ENCODE results near the gene AVPR1B.

Gene AVPR1B, protein sequence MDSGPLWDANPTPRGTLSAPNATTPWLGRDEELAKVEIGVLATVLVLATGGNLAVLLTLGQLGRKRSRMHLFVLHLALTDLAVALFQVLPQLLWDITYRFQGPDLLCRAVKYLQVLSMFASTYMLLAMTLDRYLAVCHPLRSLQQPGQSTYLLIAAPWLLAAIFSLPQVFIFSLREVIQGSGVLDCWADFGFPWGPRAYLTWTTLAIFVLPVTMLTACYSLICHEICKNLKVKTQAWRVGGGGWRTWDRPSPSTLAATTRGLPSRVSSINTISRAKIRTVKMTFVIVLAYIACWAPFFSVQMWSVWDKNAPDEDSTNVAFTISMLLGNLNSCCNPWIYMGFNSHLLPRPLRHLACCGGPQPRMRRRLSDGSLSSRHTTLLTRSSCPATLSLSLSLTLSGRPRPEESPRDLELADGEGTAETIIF

DNA sequence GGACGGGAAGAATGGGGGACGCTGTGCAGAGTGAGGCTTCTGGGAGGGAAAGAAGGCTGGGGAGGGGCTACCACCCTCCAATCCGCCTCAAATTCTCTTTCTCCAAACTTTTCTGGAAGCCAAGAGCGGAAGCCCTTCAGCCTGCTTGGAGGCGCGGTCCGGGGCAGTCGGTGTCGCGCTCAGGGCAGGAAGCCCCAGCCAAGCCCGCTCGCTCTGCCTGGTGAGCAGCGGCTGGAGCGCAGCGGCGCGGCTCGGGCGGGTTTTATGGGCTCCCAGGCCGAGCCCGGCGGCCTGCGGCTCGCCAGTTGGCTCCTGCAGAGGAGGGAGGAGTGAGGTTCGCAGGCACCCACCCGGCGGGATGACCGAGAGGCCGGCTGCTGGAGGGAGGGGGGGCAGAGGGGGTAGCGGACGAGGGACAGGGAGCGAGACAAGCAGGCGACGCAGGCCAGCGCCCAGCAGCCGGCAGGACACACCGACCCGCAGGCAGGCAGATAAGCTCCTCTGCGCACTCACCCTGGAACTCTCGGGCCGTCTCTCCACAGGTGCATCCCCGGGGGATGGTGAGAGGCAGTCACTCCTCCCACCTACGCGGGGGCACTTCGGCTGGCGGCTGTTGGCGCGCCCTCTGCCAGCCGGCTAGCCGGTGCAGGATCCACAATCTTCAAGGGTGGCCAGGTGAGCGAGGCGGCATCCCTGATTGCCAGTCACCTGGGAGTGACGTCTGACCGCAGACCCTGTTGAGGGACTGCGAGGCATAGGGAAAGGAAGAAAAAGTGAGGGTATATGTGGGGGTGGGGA is at the start of gene AVPR1B:
AVPR1B (minus strand) TSS at position 238 of the 798 bp plus-strand sequence. CDS start 498 bp downstream, outside the sequence.
- in situ Hi-C loops (cut with HindIII; ENCODE audit: low sequenced_read_pairs), result loop anchor here (25.0 kb wide), 1 partner anchor 205 kb away; no protein-coding TSS in a partner anchor

DNA sequence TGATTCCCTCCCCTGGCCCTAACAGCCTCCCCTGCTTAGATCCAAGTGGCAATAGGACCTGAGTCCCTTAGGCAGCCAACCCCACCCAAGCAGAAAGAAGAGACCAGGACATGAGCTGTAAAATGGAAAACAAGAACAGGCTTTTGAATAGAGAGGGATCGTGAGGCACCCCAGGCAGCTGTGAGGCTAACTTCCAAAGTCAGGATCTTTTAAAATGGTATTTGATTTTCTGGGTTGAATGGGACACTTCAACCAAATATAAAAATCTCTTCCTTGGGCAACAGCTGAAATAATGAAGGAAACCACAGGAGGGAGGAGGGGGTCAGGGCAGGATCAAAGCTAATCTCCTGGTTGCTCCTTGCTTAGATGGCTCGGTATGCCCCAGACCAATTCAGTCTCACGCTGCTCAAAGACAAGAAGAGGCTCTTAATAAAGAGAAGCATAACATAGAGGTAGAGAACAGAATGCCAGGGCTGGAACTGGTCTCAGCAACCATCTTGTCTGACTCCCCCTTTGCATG is 28.6 kb upstream of the AVPR1B start:
- in situ Hi-C loops (cut with HindIII; ENCODE audit: low sequenced_read_pairs), result no loop called here

DNA sequence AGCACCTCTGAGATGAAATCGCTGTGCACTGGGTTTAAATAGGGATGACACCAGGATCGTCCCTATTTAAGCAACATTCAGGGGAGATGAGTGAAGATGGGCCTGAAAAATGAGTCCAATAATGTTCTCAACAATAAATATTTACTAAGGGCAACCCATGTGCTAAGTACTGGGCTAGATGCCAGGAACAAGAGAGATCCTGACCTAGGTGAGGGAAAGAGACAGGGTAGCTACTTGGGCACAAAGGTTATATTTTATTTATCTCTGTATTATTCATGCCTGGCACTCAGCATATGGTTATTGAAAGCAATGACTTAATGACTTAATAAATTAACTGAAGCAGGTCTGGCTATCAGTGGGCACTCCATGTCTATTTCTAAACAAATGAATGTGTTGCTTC is 27.4 kb upstream of the AVPR1B start:
- in situ Hi-C loops (cut with HindIII; ENCODE audit: low sequenced_read_pairs), result no loop called here

DNA sequence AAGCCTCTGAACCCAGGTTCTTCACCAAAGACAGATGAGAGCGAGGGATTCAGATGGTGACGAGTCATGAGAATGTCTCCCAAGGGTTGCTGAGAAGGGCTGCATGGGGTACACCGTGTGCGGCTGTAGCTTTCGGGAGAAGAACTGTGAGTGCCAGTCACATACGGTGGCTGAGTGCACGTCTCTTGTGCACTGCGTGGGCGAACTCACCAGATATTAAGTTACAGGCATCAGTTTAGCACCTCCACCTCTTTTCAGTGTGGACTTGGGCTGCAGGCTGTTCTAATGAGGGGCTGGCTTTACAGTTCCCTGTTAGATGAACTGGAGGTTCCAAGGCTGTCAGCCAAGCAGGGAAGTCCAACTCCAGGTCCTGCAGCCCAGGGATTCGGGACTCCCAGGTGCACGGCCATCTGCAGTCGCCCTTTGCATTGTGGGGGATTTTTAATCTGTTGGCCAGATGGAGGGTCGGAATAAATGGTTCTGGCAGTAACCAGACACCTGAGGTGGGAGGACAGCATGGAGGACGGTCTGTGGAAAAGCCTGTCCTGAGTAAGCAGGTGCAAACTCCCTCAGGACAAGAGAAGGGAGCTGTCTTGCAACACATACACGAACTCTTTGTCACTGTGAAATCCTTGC is 26.5 kb upstream of the AVPR1B start:
- in situ Hi-C loops (cut with HindIII; ENCODE audit: low sequenced_read_pairs), result no loop called here

DNA sequence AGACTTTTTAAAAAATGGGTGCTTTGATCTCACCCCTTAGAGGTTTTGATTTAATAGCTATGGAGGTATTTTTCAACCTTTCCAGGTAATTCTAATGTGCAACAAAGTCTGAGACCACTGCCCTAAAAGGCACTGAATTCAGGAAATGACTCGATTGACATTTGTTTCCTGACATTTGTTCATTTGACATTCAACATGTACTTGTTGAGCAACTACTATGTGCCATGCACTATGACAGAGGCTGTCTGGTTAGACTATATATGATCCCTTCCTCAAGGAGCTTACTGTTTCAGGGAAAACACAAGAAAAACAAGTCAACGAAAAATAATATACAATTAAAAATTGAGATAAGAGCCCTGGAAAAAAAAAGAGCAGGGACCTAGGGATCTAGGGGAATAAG is 25.6 kb upstream of the AVPR1B start:
- in situ Hi-C loops (cut with HindIII; ENCODE audit: low sequenced_read_pairs), result no loop called here

DNA sequence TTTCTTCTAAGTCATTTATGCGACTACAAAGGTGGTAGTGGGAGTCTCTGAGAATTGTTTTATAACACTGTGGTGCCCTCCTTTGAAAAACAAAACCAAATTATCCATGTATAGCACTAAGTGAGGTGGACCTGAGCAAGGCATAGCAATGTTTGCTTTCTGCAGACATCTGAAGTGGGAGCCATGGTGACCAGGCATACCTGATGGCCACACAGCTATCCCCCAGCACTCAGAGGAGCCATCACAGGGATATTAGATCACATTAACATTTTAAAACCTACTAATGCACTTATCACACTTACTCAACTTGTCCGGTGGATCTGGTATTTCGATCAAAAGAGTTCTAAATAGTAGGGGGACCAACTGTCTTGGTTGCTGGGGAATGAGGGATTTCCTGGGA is 24.8 kb upstream of the AVPR1B start:
- in situ Hi-C loops (cut with HindIII; ENCODE audit: low sequenced_read_pairs), result no loop called here

DNA sequence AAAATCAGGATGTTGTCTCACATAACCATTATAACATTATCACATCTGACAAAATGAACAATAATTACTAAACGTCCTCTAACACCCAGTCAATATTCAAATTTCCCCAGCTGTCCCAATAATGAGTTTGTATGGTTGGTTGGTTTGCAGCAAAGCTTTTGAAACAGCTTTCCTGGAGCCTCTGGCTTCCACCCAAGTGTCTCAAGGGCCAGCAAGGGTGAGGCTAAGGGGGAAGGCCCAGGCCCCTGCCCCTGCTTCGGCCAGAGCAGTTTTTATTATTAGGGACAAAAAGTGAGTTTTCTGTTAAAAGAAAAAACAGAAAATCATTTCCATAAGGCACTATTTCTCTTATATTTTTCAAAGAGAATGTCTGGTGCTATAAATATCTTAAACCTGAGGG is 19.1 kb upstream of the AVPR1B start:
- in situ Hi-C loops (cut with HindIII; ENCODE audit: low sequenced_read_pairs), result no loop called here

DNA sequence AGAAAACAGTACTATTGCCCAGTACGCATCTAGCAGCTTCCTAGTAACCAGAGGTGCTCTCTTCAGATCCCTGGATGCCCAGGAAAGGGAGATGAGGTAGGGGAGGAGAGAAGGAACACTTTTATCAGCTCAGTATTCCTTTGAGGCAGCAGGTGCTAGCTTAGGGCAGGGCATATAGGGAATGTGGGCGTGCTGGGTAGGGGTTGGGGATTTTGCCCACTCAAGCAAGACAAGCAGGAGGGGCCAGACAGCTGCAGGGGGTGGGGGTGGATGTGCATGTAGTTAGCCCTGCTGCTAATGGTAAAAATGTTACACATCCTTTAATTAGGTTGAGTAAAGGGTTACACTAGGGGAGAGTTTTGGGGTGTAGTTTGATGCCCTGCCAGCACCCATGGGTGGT is 18.1 kb upstream of the AVPR1B start:
- in situ Hi-C loops (cut with HindIII; ENCODE audit: low sequenced_read_pairs), result no loop called here

DNA sequence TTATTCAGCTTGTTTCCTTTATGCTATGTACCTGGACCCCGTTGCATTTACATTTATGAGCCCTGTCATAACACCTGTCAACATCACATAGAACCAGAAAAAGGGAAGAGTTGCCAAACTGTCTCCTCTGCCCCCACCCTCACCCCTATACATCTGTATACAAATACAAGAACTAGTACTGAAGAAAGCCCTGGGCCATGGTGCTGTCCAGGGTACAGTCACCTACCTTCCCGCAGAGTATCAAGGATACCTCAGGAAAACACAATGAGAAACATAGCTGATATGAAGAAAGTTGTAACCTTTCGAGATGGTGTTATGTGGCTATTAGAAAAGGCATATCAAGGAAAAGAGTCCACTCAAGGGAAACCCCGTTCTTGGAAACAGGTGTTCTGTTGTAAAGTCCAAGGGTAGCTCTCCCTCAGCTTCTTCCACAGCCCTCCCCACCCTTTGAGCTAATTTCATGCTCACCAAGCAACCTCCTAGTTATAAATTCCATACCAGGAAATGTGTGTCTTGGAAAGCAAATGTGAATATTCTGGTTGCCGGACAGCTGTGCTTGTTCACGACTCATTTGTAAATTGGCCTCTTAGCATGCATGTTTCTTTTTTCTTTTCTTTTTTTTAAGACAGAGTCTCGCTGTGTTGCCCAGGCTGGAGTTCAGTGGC is 16.7 kb upstream of the AVPR1B start:
- in situ Hi-C loops (cut with HindIII; ENCODE audit: low sequenced_read_pairs), result no loop called here

DNA sequence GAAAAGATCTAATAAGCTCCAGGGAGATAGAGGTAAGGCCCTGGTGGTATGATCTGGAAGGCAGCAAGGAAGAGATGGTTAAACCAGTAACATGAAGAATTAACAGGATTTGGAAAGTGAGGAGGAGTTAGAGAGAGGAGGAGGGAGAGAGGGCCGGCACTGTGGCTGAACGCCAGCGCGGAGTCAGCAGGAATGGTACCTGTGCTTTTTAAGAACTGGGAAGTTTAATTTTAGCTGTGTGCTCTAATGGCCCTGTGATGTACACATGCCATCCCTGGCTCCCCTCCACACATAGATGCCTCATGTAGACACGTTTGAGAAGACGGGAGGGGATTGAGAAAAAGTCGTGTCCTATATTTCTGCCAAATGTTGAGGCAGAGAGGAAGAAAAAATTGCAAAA is 13.8 kb upstream of the AVPR1B start:
- in situ Hi-C loops (cut with HindIII; ENCODE audit: low sequenced_read_pairs), result no loop called here

DNA sequence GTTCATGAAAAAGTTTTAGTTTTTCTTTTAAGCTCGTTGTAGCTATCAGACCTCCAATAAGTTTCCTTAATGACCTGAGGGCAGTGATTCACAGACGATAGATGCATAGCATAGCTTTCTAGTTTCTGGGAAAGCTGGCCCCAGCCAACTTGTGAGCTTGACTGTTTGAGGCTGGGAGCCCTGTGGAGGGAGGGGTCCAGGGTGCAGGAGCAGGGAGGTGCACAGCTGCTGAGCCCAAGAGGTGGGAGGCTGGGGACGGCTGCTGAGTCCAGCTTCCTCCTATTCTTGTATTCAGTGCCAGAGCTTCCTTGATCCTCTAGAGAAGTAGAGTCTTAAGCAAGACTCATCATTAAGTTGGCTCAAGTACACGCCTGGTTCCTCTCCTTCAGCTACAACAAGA is 11.0 kb upstream of the AVPR1B start:
- in situ Hi-C loops (cut with HindIII; ENCODE audit: low sequenced_read_pairs), result no loop called here

DNA sequence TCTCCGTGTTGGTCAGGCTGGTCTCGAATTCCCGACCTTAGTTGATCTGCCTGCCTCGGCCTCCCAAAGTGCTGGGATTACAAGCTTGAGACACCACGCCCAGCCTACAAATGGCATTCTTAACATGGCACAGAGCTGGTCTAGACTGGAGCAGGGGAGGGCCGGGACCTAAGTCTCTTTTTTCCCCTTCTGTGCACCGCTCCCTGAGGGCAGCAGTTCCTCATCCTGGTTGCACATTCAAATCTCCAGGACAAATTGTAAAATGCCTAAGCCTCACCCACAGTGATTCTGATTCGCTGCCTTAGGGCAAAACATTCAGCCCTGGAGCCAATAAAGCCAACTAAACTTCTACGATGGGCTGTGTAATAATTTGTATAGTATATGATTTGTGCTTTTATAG is 10.1 kb upstream of the AVPR1B start:
- in situ Hi-C loops (cut with HindIII; ENCODE audit: low sequenced_read_pairs), result no loop called here

DNA sequence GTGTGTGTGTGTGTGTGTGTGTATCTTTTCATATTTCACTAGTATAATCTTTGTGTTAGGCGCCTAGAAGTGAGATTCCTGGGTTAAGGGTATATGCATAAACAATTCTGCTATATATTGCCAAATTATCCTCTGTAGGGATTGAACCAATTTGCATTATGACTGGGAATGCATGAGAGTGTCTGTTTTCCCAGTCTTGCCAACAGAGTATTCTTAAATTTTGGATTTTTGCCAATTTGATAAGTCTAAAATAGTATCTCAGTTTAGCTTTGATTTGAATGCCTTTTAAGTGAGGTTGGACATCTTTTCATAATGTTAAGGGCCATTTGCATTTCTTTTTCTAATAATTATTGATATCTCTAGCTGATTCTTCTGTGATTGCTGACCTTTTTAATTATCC is 8.2 kb upstream of the AVPR1B start:
- in situ Hi-C loops (cut with HindIII; ENCODE audit: low sequenced_read_pairs), result no loop called here

DNA sequence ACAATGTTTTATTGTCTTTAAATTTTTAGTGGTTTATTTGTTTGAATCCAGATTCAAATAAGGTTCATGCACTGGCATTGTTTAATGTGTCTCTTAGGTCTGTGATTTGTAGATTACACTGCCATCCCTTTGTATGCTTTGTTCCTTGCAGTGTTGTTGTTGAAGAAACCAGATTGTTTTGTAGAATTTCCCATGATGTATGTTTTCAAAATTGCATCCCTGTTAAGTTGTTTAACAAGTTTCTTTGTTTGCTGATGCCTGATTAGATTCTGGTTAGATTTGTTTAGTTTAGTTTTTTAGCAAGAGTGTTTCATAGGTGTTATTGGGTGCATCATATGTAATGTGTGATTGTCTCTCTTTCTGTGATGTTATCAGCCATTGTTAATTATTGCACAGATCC is 5.5 kb upstream of the AVPR1B start:
- in situ Hi-C loops (cut with HindIII; ENCODE audit: low sequenced_read_pairs), result loop anchor here (25.0 kb wide), 1 partner anchor 210 kb away; no protein-coding TSS in a partner anchor

DNA sequence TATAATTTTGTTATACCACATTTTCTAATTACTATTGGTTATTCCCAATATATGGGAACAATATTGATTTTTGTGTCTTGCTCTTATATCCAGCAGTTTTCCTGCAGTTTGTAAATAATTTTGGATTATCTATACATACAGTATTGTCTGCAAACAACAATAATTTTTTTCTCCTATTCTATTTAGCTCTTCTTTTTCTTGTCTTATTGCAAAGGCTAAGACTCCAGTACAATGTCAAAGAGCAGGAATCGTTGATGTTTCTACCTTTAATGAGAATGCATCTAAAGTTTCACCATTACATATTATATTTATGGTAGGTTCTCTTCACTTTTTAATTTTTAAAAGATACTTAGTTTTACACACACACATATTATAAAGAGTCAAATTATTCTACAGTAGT is 4.1 kb upstream of the AVPR1B start:
- in situ Hi-C loops (cut with HindIII; ENCODE audit: low sequenced_read_pairs), result loop anchor here (25.0 kb wide), 1 partner anchor 209 kb away; no protein-coding TSS in a partner anchor

DNA sequence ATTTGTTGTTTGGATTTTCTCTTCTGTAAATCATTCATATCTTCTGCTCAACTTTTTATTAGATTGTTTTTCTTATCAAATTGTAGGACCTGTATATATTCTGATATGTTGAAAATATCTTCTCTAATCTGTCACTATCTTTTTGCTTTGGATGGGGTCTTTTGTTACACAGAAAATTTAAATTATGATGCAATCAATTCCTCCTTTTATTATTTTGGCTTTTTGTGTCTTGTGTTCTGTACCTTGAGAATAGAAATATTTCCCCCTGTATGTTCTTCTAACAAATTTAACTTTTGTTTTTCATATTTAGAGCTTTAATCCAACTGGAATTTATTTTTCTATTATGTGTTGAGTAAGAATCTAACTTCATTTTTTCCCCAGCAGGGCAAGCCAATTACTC is 3.2 kb upstream of the AVPR1B start:
- in situ Hi-C loops (cut with HindIII; ENCODE audit: low sequenced_read_pairs), result loop anchor here (25.0 kb wide), 1 partner anchor 208 kb away; no protein-coding TSS in a partner anchor

DNA sequence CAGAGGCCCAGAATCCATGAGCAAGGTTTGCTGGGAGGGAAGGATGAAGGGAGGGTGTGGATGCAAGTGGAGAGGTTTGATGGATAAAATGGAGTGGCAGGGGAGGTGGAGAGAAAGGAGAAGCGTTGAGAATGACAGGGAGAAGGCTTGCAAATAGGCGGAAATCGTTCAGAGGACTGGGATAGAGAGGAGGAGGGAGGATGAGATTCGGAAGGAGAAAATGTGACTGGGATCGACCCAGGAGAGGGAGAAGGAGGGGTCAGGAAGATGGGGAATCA is 376 bp downstream of the AVPR1B start:
- in situ Hi-C loops (cut with HindIII; ENCODE audit: low sequenced_read_pairs), result loop anchor here (25.0 kb wide), 1 partner anchor 205 kb away; no protein-coding TSS in a partner anchor

DNA sequence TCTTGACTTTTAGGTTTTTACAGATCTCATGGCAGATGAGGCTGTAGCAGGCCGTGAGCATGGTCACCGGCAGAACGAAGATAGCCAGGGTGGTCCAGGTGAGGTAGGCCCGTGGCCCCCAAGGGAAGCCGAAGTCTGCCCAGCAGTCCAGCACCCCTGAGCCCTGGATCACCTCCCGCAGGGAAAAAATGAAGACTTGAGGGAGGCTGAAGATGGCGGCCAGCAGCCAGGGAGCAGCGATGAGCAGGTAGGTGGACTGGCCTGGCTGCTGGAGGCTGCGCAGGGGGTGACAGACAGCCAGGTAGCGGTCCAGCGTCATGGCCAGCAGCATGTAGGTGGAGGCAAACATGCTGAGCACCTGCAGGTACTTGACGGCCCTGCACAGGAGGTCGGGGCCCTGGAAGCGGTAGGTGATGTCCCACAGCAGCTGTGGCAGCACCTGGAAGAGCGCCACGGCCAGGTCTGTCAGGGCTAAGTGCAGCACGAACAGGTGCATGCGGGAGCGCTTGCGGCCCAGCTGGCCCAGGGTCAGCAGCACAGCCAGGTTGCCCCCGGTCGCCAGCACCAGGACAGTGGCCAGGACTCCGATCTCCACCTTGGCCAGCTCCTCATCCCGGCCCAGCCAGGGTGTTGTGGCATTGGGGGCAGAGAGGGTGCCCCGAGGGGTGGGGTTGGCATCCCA is 856 bp downstream of the AVPR1B start:
- in situ Hi-C loops (cut with HindIII; ENCODE audit: low sequenced_read_pairs), result loop anchor here (25.0 kb wide), 1 partner anchor 204 kb away; no protein-coding TSS in a partner anchor

DNA sequence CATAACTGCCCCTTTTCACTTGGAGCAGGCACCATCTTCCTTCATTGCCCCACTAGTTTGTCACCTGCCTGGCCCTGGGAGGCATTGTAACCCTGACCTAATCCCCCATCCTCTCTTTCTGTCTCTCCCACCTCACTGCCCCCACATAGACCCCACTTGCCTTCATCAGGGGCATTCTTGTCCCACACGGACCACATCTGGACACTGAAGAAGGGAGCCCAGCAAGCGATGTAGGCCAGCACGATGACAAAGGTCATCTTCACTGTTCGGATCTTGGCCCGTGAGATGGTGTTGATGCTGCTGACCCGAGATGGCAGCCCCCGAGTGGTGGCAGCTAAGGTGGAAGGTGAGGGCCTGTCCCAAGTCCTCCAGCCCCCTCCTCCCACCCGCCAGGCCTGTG is 1.4 kb downstream of the AVPR1B start:
- in situ Hi-C loops (cut with HindIII; ENCODE audit: low sequenced_read_pairs), result loop anchor here (25.0 kb wide), 1 partner anchor 203 kb away; no protein-coding TSS in a partner anchor

Data from endothelial cell of hepatic sinusoid (primary cell).